Liver (tissue), 9 donors: ENCODE data around the gene HEXIM2. TPM values are rescaled to one million over a fixed set of nuclear protein-coding genes. Genes with fewer than 3 reads are reported as not detected.

Experiments
- DNase-seq: peaks from one replicate; pipeline ENCODE4 v3.0.0-alpha.2; 2017; ENCODE audit warnings: low spot score
- H3K27ac ChIP-seq, 2 donors: one replicate each; pipeline ENCODE4 v1.7.0; 2013; ENCODE audit warnings: inconsistent platforms in 2 of 2, low read length in 2 of 2, control low read depth in 1 of 2, low read depth in 1 of 2, mild to moderate bottlenecking in 1 of 2
- H3K27me3 ChIP-seq, 4 donors: one replicate each; pipeline versions ENCODE4 v1.6.1 to v1.7.0; 2013; ENCODE audit warnings: low read length in 3 of 4, inconsistent platforms in 1 of 4, mild to moderate bottlenecking in 1 of 4, moderate library complexity in 1 of 4; ENCODE audit not compliant: control insufficient read depth in 4 of 4, insufficient read depth in 4 of 4
- H3K36me3 ChIP-seq, 4 donors: one replicate each; pipeline versions ENCODE4 v1.6.1 to v1.7.0; 2013; ENCODE audit warnings: low read length in 3 of 4, mild to moderate bottlenecking in 3 of 4, low read depth in 1 of 4, moderate library complexity in 1 of 4; ENCODE audit not compliant: control insufficient read depth in 4 of 4, insufficient read depth in 3 of 4
- H3K4me1 ChIP-seq, 4 donors: one replicate each; pipeline versions ENCODE4 v1.6.1 to v1.7.0; 2013; ENCODE audit warnings: low read length in 3 of 4, mild to moderate bottlenecking in 3 of 4, moderate library complexity in 1 of 4; ENCODE audit not compliant: control insufficient read depth in 4 of 4, insufficient read depth in 4 of 4
- H3K4me3 ChIP-seq, 3 donors: one replicate each; pipeline versions ENCODE4 v1.6.1 to v1.7.0; 2013; ENCODE audit warnings: low read length in 3 of 3, control low read depth in 1 of 3, low read depth in 1 of 3, mild to moderate bottlenecking in 1 of 3
- H3K9ac ChIP-seq, 2 donors: one replicate each; pipeline ENCODE4 v1.7.0; 2013; ENCODE audit warnings: low read length in 2 of 2, mild to moderate bottlenecking in 2 of 2, moderate library complexity in 2 of 2, control low read depth in 1 of 2, low read depth in 1 of 2
- H3K9me3 ChIP-seq, 4 donors: one replicate each; pipeline versions ENCODE4 v1.6.1 to v1.7.0; 2013; ENCODE audit warnings: low read length in 3 of 4; ENCODE audit not compliant: control insufficient read depth in 4 of 4
- ATF3 ChIP-seq: IDR thresholded peaks from 2 replicates; pipeline ENCODE4 v1.6.1; 2016; ENCODE audit warnings: antibody characterized with exemption
- EGR1 ChIP-seq, 2 donors: IDR thresholded peaks; 2 replicates each; pipeline ENCODE4 v1.6.1; 2016 to 2018; ENCODE audit warnings: antibody characterized with exemption in 2 of 2, low read depth in 2 of 2
- FOXA1 ChIP-seq: IDR thresholded peaks from 2 replicates; pipeline ENCODE4 v1.6.1; 2016; ENCODE audit warnings: antibody characterized with exemption
- FOXA2 ChIP-seq: IDR thresholded peaks from 2 replicates; pipeline ENCODE4 v1.6.1; 2016; ENCODE audit warnings: antibody characterized with exemption
- GABPA ChIP-seq, 2 donors: IDR thresholded peaks in 1 of 2; conservative IDR thresholded peaks in 1 of 2; 2 replicates each; pipeline ENCODE4 v1.6.1; 2016; ENCODE audit warnings: antibody characterized with exemption in 2 of 2, mild to moderate bottlenecking in 1 of 2, moderate library complexity in 1 of 2
- HNF4A ChIP-seq, 2 donors: conservative IDR thresholded peaks; 2 replicates each; pipeline ENCODE4 v1.6.1; 2016; ENCODE audit warnings: antibody characterized with exemption in 2 of 2, mild to moderate bottlenecking in 2 of 2
- HNF4G ChIP-seq: IDR thresholded peaks from 2 replicates; pipeline ENCODE4 v1.6.1; 2016; ENCODE audit warnings: antibody characterized with exemption
- JUND ChIP-seq, 2 donors: IDR thresholded peaks; 2 replicates each; pipeline ENCODE4 v1.6.1; 2016; ENCODE audit warnings: antibody characterized with exemption in 2 of 2
- NR2F2 ChIP-seq: IDR thresholded peaks from 2 replicates; pipeline ENCODE4 v1.6.1; 2016; ENCODE audit warnings: antibody characterized with exemption
- RAD21 ChIP-seq, 2 donors: IDR thresholded peaks; 2 replicates each; pipeline ENCODE4 v1.6.1; 2016; ENCODE audit warnings: antibody characterized with exemption in 2 of 2, mild to moderate bottlenecking in 2 of 2
- REST ChIP-seq: IDR thresholded peaks from 2 replicates; pipeline ENCODE4 v1.6.1; 2016; ENCODE audit warnings: antibody characterized with exemption, mild to moderate bottlenecking
- RXRA ChIP-seq, 2 donors: IDR thresholded peaks; 2 replicates each; pipeline ENCODE4 v1.6.1; 2017 to 2018; ENCODE audit warnings: antibody characterized with exemption in 2 of 2, mild to moderate bottlenecking in 1 of 2
- SP1 ChIP-seq: IDR thresholded peaks from 2 replicates; pipeline ENCODE4 v1.6.1; 2018; ENCODE audit warnings: antibody characterized with exemption, mild to moderate bottlenecking
- TAF1 ChIP-seq: conservative IDR thresholded peaks from 2 replicates; pipeline ENCODE4 v1.6.1; 2016; ENCODE audit warnings: antibody characterized with exemption, mild to moderate bottlenecking
- YY1 ChIP-seq: IDR thresholded peaks from 2 replicates; pipeline ENCODE4 v1.6.1; 2016; ENCODE audit warnings: antibody characterized with exemption, mild to moderate bottlenecking
- ZBTB33 ChIP-seq: IDR thresholded peaks from 2 replicates; pipeline ENCODE4 v1.6.1; 2016; ENCODE audit warnings: antibody characterized with exemption
- WGBS: extraction: QIAGEN DNeasy Blood & Tissue Kit; methylation state at CpG from one replicate; pipeline ENCODE4 v1.1.7; 2013; 5-methylcytosine and 5-hydroxymethylcytosine counted together
- polyA plus RNA-seq, 2 donors: library from polyadenylated mRNA; stranded (reverse) in 1 of 2; unstranded in 1 of 2; fragments of 200-250 nt in 1 of 2; fragments of >200 nt in 1 of 2; fragmentation: Nextera tagmentation in 1 of 2; extraction: Ambion mirVana in 1 of 2; gene quantifications; one replicate each; pipeline versions ENCODE4 v1.2.1 to v1.2.3, GENCODE V29; 2013 to 2015
- total RNA-seq, 2 donors: library from RNA; depleted of rRNA; stranded (reverse); fragments of >200 nt; gene quantifications; one replicate each; pipeline ENCODE4 v1.2.3, GENCODE V29; 2014
- TF ChIP-seq, protein P1 (sequence below): IDR thresholded peaks from 2 replicates; pipeline ENCODE4 v1.6.1; 2016; ENCODE audit warnings: antibody characterized with exemption
- TF ChIP-seq, protein P2 (sequence below): fragments of 150-350 bp; IDR thresholded peaks from 2 replicates; pipeline ENCODE4 v1.5.1; 2017; ENCODE audit warnings: improper control_type of control experiment, low read depth, low read length; ENCODE audit not compliant: missing input control
- donor health status: healthy.
- donor health status: healthy.
- donor health status: healthy.
- donor health status: healthy.
- donor health status: healthy.

The HEXIM2 gene
- total and polyA plus RNA-seq, 4 donors: 3.5 to 10.7 (median 5.5) TPM

DNA sequence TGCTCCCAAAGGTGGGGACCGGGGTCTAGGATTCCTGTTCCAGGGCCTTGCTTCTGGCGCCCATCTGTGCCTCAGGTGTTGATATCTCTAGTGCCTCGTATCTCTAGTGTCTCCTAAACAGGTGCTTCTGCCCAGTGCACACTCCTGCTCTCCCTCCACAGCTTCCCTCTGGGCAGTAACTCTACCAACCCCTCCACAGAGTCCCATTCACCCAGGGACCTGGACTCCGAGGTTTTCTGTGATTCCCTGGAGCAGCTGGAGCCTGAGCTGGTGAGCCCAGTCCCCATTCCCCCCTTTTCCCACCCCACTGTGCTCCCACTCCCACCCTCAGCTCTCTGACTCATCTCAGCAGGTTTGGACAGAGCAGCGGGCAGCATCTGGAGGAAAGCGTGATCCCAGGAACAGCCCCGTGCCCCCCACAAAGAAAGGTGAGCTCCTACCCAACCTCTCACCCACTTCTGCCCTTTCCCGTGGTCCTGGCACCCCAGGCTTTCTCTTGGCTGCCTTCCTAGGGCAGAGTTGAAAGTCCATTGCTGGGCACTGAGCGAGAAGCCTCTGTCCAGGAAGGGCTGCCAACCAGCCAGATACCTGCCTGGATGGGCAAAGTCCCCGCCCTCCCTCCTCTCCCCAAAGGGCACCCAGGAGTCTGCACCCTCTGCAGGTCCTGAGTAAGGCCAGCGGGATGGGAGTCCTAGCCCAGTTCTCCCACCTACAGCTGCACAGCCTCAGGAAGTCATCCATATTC lies 23.9 kb upstream of the HEXIM2 start:
- Histone ChIP-seq H3K9ac (peak overlapping the region; percentile 17 to 75), H3K4me3 (peak overlapping the region in 2 of 3 donors; percentile 67 to 73), H3K27me3 (no peaks in the 10 kb centered on the region), H3K36me3 (peaks cover 2 to 9% (median 7%) of the 10 kb centered on the region in 4 donors), H3K27ac (peak overlapping the region; percentile 90 to 91), H3K4me1 (peaks cover 2 to 48% (median 36%) of the 10 kb centered on the region in 4 donors), H3K9me3 (no peaks in the 10 kb centered on the region)
- 31% methylated on average over 11 of the region's 11 CpGs for WGBS
- no peak for DNase-seq
- peak in 1 of 2 donors; percentile 68 for TF ChIP-seq EGR1 (IDR thresholded peaks at IDR 0.05; ENCODE audit: low read depth in 2 of 2)
- TF ChIP-seq REST: peak; percentile 92
- TF ChIP-seq YY1: peak; percentile 75
- peak; percentile 84 for TF ChIP-seq ZBTB33
- peak; percentile 98 to 99 for TF ChIP-seq RXRA (IDR thresholded peaks at IDR 0.05)
- TF ChIP-seq HNF4A (conservative IDR thresholded peaks at IDR 0.05): peak; percentile 99 to 100
- TF ChIP-seq HNF4G: peak; percentile 99
- TF ChIP-seq JUND (IDR thresholded peaks at IDR 0.05): peak in 1 of 2 donors; percentile 82
- TF ChIP-seq RAD21 (IDR thresholded peaks at IDR 0.05): peak; percentile 57 to 59
- peak; percentile 48 for TF ChIP-seq ATF3
- no peak for TF ChIP-seq TAF1
- TF ChIP-seq, protein P1, sequence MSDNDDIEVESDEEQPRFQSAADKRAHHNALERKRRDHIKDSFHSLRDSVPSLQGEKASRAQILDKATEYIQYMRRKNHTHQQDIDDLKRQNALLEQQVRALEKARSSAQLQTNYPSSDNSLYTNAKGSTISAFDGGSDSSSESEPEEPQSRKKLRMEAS: peak; percentile 89
- peak in 1 of 2 donors; percentile 23 for TF ChIP-seq GABPA (IDR thresholded peaks at IDR 0.05 in 1 of 2, conservative IDR thresholded peaks at IDR 0.05 in 1 of 2)
- peak; percentile 100 for TF ChIP-seq SP1
- TF ChIP-seq NR2F2: peak; percentile 85
- TF ChIP-seq FOXA1: peak; percentile 48
- TF ChIP-seq, protein P2, sequence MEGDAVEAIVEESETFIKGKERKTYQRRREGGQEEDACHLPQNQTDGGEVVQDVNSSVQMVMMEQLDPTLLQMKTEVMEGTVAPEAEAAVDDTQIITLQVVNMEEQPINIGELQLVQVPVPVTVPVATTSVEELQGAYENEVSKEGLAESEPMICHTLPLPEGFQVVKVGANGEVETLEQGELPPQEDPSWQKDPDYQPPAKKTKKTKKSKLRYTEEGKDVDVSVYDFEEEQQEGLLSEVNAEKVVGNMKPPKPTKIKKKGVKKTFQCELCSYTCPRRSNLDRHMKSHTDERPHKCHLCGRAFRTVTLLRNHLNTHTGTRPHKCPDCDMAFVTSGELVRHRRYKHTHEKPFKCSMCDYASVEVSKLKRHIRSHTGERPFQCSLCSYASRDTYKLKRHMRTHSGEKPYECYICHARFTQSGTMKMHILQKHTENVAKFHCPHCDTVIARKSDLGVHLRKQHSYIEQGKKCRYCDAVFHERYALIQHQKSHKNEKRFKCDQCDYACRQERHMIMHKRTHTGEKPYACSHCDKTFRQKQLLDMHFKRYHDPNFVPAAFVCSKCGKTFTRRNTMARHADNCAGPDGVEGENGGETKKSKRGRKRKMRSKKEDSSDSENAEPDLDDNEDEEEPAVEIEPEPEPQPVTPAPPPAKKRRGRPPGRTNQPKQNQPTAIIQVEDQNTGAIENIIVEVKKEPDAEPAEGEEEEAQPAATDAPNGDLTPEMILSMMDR: no peak
- TF ChIP-seq FOXA2: peak; percentile 26
